Ascending aorta (tissue), 2 donors: ENCODE measurements around the gene ZNF138. TPM values are rescaled to one million over a fixed set of nuclear protein-coding genes. Genes with fewer than 3 reads are reported as not detected.

ENCODE experiments used
- DNase-seq, 2 donors: peaks; one replicate each; pipeline ENCODE4 v3.0.0-alpha.2; 2019; ENCODE audit warnings: low spot score in 2 of 2
- H3K27ac ChIP-seq, 2 donors: fragments of 200-600 bp; sonication (generic); one replicate each; pipeline ENCODE4 v1.5.1; 2016 to 2017; ENCODE audit warnings: mild to moderate bottlenecking in 1 of 2
- H3K27me3 ChIP-seq: fragments of 200-600 bp; sonication (generic); one replicate; pipeline ENCODE4 v1.5.1; 2017
- H3K36me3 ChIP-seq, 2 donors: fragments of 200-600 bp; sonication (generic); one replicate each; pipeline ENCODE4 v1.5.1; 2016
- H3K4me1 ChIP-seq, 2 donors: fragments of 200-600 bp; sonication (generic); one replicate each; pipeline ENCODE4 v1.5.1; 2016 to 2017; ENCODE audit warnings: mild to moderate bottlenecking in 1 of 2
- H3K4me3 ChIP-seq, 2 donors: fragments of 200-600 bp; sonication (generic); one replicate each; pipeline ENCODE4 v1.5.1; 2016 to 2017; ENCODE audit warnings: mild to moderate bottlenecking in 1 of 2
- H3K9me3 ChIP-seq, 2 donors: fragments of 200-600 bp; sonication (generic); one replicate each; pipeline ENCODE4 v1.5.1; 2016
- intact Hi-C: fragments of 100-400 bp; cut with DNase I; formaldehyde crosslinking; loops from one replicate; pipeline ENCODE4 v1.15.1; 2023
- total RNA-seq: library from RNA; depleted of rRNA; stranded (reverse); fragments of >200 nt; gene quantifications from one replicate; pipeline ENCODE4 v1.1.0, GENCODE V29; 2016
- TF ChIP-seq, protein P1 (sequence below), 3 experiments: fragments of 200-600 bp in 2 of 3; fragments of 450-650 bp in 1 of 3; sonication (generic) in 2 of 3; IDR thresholded peaks; one replicate each; pipeline ENCODE4 v1.5.1; 2016 to 2019; ENCODE audit warnings: antibody characterized with exemption in 3 of 3, mild to moderate bottlenecking in 1 of 3, moderate library complexity in 1 of 3

Gene ZNF138
- total RNA-seq, 1 donor from 2014 or later: 2.0 TPM

DNA sequence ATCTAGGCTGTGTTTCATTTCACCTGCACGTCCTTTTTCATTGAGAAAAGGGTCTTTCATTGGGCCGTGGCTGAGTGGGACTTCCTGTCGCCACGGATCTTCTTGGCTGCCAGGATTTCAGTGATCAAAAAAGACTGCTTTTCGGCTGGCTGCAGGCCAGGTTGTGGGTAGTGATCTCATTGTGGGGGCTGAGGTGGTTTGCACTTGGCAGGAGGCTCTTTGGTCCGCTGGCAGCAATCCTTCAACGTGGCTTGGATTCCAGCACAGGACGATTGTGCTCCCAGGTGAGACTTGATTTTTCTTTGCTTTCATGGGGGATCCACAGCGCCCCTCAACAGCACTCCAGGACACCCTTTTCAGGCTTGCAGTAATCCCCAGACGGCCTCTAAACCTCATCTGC, 79.9 kb downstream of the ZNF138 start:
- no peak overlapping the region for H3K4me3 ChIP-seq
- TF ChIP-seq, protein P1, sequence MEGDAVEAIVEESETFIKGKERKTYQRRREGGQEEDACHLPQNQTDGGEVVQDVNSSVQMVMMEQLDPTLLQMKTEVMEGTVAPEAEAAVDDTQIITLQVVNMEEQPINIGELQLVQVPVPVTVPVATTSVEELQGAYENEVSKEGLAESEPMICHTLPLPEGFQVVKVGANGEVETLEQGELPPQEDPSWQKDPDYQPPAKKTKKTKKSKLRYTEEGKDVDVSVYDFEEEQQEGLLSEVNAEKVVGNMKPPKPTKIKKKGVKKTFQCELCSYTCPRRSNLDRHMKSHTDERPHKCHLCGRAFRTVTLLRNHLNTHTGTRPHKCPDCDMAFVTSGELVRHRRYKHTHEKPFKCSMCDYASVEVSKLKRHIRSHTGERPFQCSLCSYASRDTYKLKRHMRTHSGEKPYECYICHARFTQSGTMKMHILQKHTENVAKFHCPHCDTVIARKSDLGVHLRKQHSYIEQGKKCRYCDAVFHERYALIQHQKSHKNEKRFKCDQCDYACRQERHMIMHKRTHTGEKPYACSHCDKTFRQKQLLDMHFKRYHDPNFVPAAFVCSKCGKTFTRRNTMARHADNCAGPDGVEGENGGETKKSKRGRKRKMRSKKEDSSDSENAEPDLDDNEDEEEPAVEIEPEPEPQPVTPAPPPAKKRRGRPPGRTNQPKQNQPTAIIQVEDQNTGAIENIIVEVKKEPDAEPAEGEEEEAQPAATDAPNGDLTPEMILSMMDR (IDR thresholded peaks at IDR 0.05): no peak
- intact Hi-C loops: no loop called here

DNA sequence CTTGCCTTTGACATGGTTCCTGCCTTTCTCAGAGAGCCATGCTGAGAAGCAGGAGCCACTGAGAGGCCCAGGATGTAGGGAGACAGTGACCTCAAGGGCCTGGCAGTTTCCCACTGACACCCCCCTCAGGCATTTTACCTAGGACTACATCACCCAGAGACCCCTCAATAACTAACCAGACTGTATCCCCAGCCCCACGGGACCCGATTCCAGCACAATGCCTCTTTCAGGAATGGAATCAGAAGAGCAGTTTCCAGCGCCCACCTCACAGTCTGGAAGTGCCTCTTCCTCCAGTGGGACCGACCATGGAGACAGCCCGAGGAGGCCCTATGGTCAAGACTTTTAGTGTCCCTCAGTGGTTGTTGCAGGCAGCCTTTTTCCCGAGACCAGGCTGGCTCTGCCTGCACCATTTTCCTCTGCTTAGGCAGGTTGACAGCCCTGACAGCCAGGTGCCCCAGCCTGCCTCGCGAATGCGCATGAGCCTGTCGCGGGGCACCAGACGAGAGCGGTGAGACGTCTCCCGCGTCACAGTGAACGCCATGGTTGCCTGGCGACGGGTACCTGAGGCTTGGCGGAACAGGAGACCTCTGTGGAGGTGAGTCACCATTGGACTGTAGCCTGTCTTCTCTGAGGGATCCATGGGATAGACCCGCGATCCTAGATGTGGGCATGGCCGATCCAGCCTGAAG, 80.5 kb downstream of the ZNF138 start:
- Histone ChIP-seq H3K27me3 (no peaks in the 10 kb centered on the region), H3K4me3 (no peak overlapping the region), H3K36me3 (no peaks in the 10 kb centered on the region), H3K4me1 (no peaks in the 10 kb centered on the region), H3K27ac (no peak overlapping the region), H3K9me3 (no peaks in the 10 kb centered on the region)
- TF ChIP-seq, protein P1 (IDR thresholded peaks at IDR 0.05): no peak
- DNase-seq: no peak
- intact Hi-C loops: no loop called here

More for the DNA sequence above, 79.9 kb downstream of the ZNF138 start:
- no peak overlapping the region for H3K27ac ChIP-seq
- H3K36me3 ChIP-seq: no peaks in the 10 kb centered on the region
- H3K4me1 ChIP-seq: no peaks in the 10 kb centered on the region
- no peaks in the 10 kb centered on the region for H3K9me3 ChIP-seq
- no peak for DNase-seq
- H3K27me3 ChIP-seq: no peaks in the 10 kb centered on the region

DNA sequence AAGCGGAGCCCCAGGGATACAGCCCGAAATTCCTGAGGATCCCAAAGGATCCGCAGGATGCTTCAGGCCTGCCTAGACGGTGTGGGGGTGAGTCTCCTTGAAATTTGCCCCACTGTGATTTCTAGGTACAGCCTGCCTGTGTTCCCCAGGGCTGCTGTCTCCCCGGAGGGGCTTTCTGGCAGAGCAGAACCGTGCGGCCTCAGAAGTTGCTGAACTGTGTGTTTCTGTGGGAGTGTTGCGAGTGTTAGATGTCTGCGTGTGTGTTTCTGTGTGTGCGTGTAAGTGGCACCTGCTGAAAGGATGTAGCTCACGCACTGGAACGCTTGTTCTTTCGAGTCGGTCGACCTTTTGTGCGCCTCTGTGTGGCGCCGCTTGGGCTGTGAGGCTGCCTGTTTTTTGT, 81.0 kb downstream of the ZNF138 start:
- Histone ChIP-seq H3K27ac (no peak overlapping the region), H3K4me3 (no peak overlapping the region), H3K4me1 (no peaks in the 10 kb centered on the region), H3K9me3 (no peaks in the 10 kb centered on the region), H3K27me3 (no peaks in the 10 kb centered on the region), H3K36me3 (no peaks in the 10 kb centered on the region)
- no peak for DNase-seq
- intact Hi-C loops: no loop called here
- TF ChIP-seq, protein P1 (IDR thresholded peaks at IDR 0.05): no peak

DNA sequence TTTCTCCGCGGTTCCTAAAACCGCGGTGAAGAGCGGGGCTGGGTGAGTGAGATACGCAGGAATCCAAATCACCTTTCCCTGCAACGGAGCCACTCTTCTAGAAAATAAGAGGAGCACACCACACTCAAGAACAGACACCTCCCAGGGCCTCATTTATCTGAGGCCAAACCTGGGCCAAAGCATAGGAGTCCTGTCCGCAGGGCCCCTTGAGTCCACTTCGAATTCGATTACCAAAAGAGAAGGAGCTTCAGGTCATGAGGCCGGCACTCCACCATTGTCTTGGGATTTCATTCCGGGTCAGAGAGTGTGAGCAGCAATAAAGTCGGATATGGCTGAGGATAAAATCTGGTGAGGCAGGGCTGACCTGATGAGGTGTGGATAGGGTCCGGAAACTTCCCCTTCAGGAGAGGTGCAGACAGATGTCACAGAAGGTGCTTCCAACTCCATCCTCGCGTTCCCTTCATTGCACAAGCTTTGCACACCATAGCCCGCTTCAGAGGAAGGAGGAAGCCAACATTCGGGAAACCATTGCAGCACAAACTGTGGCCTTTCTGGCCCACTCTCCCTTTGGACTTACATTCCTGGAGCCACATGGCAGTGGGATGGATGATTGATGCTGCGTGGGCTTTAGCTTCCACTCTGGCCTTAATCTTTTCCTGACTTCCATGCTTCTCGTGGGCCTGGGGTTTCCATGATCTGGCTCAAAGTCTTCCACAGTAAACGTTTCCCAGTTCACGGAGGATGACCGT, 81.6 kb downstream of the ZNF138 start:
- Histone ChIP-seq H3K36me3 (no peaks in the 10 kb centered on the region), H3K27ac (no peak overlapping the region), H3K4me3 (no peak overlapping the region), H3K9me3 (no peaks in the 10 kb centered on the region), H3K27me3 (no peaks in the 10 kb centered on the region), H3K4me1 (no peaks in the 10 kb centered on the region)
- TF ChIP-seq, protein P1 (IDR thresholded peaks at IDR 0.05): no peak
- DNase-seq: no peak
- intact Hi-C loops: no loop called here

DNA sequence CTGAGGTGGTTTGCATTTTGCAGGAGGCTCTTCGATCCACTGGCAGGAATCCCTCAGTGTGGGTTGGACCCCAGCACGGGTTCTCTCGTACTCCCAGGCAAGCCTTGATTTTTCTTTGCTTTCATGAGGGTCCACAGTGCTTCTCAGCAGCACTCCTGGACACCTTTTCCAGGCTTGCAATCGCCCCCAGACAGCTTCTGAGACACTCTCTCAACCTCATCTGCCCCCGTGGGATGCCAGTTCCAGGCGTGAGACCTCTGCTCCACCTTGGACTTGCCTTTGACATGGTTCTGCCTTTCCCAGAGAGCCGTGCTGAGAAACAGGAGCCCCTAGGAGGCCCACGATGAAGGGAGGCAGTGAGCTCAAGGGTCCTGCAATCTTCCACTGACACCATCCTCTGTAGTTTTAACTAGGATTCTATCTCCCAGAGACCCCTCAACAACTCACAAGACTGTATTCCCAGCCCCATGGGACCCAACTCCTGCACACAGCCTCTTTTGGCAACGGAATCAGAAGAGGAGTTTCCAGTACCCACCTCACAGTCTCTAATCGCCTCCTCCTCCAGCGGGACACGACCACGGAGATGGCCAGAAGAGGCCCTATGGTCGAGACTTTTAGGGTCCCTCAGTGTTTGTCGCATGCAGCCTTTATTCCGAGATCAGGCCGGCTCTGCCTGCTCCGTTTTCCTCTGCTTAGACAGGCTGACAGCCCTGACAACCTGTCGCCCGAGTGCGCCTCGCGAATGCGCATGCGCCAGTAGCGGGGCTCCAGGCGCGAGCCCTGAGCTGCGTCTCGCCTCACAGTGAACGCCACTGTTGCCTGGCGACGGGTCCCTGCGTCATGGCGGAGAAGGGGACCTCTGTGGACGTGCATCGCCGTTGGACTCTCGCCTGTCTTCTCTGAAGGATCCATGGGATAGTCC, 82.8 kb downstream of the ZNF138 start:
- intact Hi-C loops: no loop called here
- Histone ChIP-seq H3K4me1 (no peaks in the 10 kb centered on the region), H3K9me3 (no peaks in the 10 kb centered on the region), H3K36me3 (no peaks in the 10 kb centered on the region), H3K27me3 (no peaks in the 10 kb centered on the region), H3K4me3 (peak overlapping the region; percentile 41 to 56), H3K27ac (no peak overlapping the region)
- DNase-seq: no peak
- TF ChIP-seq, protein P1 (IDR thresholded peaks at IDR 0.05): no peak
